Activated naive CD4-positive, alpha-beta T cell treated with anti-CD3 and anti-CD28 coated beads for 36 hours (primary cell): Measurements from ENCODE around the gene SOX18. TPM values are rescaled to one million over a fixed set of nuclear protein-coding genes. Genes with fewer than 3 reads are reported as not detected.

ENCODE experiments used
- CTCF ChIA-PET: fragments of 350-600 bp; sonication (Branson Sonifier 250); formaldehyde crosslinking; loops from one replicate; lab custom pipeline; 2021; ENCODE audit warnings: antibody characterized with exemption; lab: Charles Lee
- DNase-seq: peaks from one replicate; pipeline ENCODE4 v3.0.0-alpha.2; 2020
- H3K27ac Mint-ChIP-seq: one replicate; pipeline ENCODE4 v1.8.0; 2021; ENCODE audit warnings: mild to moderate bottlenecking, mixed read lengths
- H3K27me3 Mint-ChIP-seq: one replicate; pipeline ENCODE4 v1.8.0; 2021; ENCODE audit warnings: low read depth, mixed read lengths
- H3K36me3 Mint-ChIP-seq: one replicate; pipeline ENCODE4 v1.8.0; 2021; ENCODE audit warnings: low read depth, mixed read lengths
- H3K4me1 Mint-ChIP-seq: one replicate; pipeline ENCODE4 v1.8.0; 2021; ENCODE audit warnings: low read depth, mixed read lengths
- H3K4me3 Mint-ChIP-seq: one replicate; pipeline ENCODE4 v1.8.0; 2021; ENCODE audit warnings: mild to moderate bottlenecking, moderate library complexity, mixed read lengths
- H3K9me3 Mint-ChIP-seq: one replicate; pipeline ENCODE4 v1.8.0; 2021; ENCODE audit warnings: mixed read lengths
- intact Hi-C: fragments of 100-400 bp; cut with micrococcal nuclease; formaldehyde crosslinking; loops from one replicate; pipeline ENCODE4 v1.15.1; 2023
- microRNA-seq: library from miRNA; unstranded; fragments of <30 nt; microRNA quantifications from one replicate; pipeline ENCODE4 v1.2.0, GENCODE V29; 2022; ENCODE audit warnings: borderline microRNAs expressed, borderline replicate concordance
- total RNA-seq, 2 experiments: library from RNA; stranded (reverse); gene quantifications; one replicate each; pipeline ENCODE4 v1.2.3, GENCODE V29; 2021

Gene SOX18
- total RNA-seq, 2 experiments from 2014 or later, result not detected

GRCh38 chr20:64000906-64001305 is 48.5 kb downstream of the SOX18 start:
- CTCF ChIA-PET, result interaction anchor here (0.6 kb wide), 1 partner anchor 17 kb away, joined by 3 read pairs; no protein-coding TSS in a partner anchor
- no peak overlapping the region for H3K27ac Mint-ChIP-seq
- no peaks in the 10 kb centered on the region for H3K4me1 Mint-ChIP-seq
- no peaks in the 10 kb centered on the region for H3K9me3 Mint-ChIP-seq
- DNase-seq, result no peak
- intact Hi-C loops, result no loop called here
- no peak overlapping the region for H3K4me3 Mint-ChIP-seq
- peaks cover 56% of the 10 kb centered on the region for H3K36me3 Mint-ChIP-seq
- H3K27me3 Mint-ChIP-seq, result no peaks in the 10 kb centered on the region

Small RNA genes within 50 kb of the gene (microRNA-seq; reads per million reads assigned to microRNA genes)
- gene MIR6813, result 2.7 reads per million

Other genes with a start within 250 kb of the SOX18 start
- gene ZBTB46, start 218.4 kb downstream of the SOX18 start, total RNA-seq, result under 1 TPM; 0.17 to 0.20 TPM
- not detected for gene ABHD16B, start 188.1 kb downstream of the SOX18 start, total RNA-seq
- 10 to 100 TPM; 38.2 to 38.9 TPM for gene TPD52L2, start 184.4 kb downstream of the SOX18 start, total RNA-seq
- gene DNAJC5, start 154.5 kb downstream of the SOX18 start, total RNA-seq, result 10 to 100 TPM; 19.4 to 19.5 TPM
- gene UCKL1, start 93.2 kb downstream of the SOX18 start, total RNA-seq, result 10 to 100 TPM; 23.3 to 23.9 TPM
- gene ZNF512B, start 79.7 kb downstream of the SOX18 start, total RNA-seq, result 1 to 10 TPM; 7.9 to 8.3 TPM
- gene SAMD10, start 70.0 kb downstream of the SOX18 start, total RNA-seq, result 10 to 100 TPM; 20.5 to 21.8 TPM
- 10 to 100 TPM; 39.4 to 40.2 TPM for gene PRPF6, start 68.5 kb downstream of the SOX18 start, total RNA-seq
- gene C20orf204, start 13.5 kb downstream of the SOX18 start, total RNA-seq, result 1 to 10 TPM; 1.1 to 1.7 TPM
- gene TCEA2, start 13.6 kb upstream of the SOX18 start, total RNA-seq, result 10 to 100 TPM; 16.7 to 18.2 TPM
- 10 to 100 TPM; 20.6 to 23.5 TPM for gene RGS19, start 29.9 kb upstream of the SOX18 start, total RNA-seq
- under 1 TPM; 0.45 to 0.47 TPM for gene OPRL1, start 30.4 kb upstream of the SOX18 start, total RNA-seq
- gene LKAAEAR1, start 34.8 kb upstream of the SOX18 start, total RNA-seq, result under 1 TPM; 0.33 to 0.62 TPM
- gene NPBWR2, start 57.9 kb upstream of the SOX18 start, total RNA-seq, result not detected
- under 1 TPM; 0.05 TPM for gene MYT1, start 114.8 kb upstream of the SOX18 start, total RNA-seq
- gene PCMTD2, start 206.1 kb upstream of the SOX18 start, total RNA-seq, result 10 to 100 TPM; 34.5 to 36.7 TPM